CD14-positive monocyte (primary cell): Measurements from ENCODE around the gene NOC2L. TPM values are rescaled to one million over a fixed set of nuclear protein-coding genes. Genes with fewer than 3 reads are reported as not detected.

Experiments used
- DNase-seq, 3 donors: peaks; one replicate each; pipeline ENCODE4 v3.0.0-alpha.2; 2011 to 2022
- H2AFZ ChIP-seq: 2 replicates; pipeline ENCODE4 v1.6.0; 2012; ENCODE audit warnings: mild to moderate bottlenecking, low read depth, low read length, inconsistent platforms; ENCODE audit not compliant: insufficient read depth, poor library complexity, severe bottlenecking
- H3K27ac ChIP-seq, 2 donors: 1 replicate in 1 of 2; 2 replicates in 1 of 2; pipeline ENCODE4 v1.5.1; 2012 to 2013; ENCODE audit warnings: low read length in 2 of 2, control low read depth in 1 of 2, inconsistent platforms in 1 of 2, low read depth in 1 of 2, mild to moderate bottlenecking in 1 of 2
- H3K27me3 ChIP-seq, 2 donors: one replicate each; pipeline versions ENCODE4 v1.6.0 to v1.6.1; 2011 to 2013; ENCODE audit warnings: low read length in 2 of 2; ENCODE audit not compliant: control insufficient read depth in 2 of 2, insufficient read depth in 2 of 2
- H3K36me3 ChIP-seq, 2 donors: replicated peaks in 1 of 2; 1 replicate in 1 of 2; 2 replicates in 1 of 2; pipeline versions ENCODE4 v1.5.1 to v1.6.1; 2012 to 2013; ENCODE audit warnings: low read length in 2 of 2, control low read depth in 1 of 2, inconsistent platforms in 1 of 2, mild to moderate bottlenecking in 1 of 2; ENCODE audit not compliant: insufficient read depth in 2 of 2, control insufficient read depth in 1 of 2
- H3K4me1 ChIP-seq, 2 donors: 1 replicate in 1 of 2; 2 replicates in 1 of 2; pipeline versions ENCODE4 v1.5.1 to v1.6.1; 2012 to 2013; ENCODE audit warnings: low read length in 2 of 2, control low read depth in 1 of 2, inconsistent platforms in 1 of 2, mild to moderate bottlenecking in 1 of 2, moderate library complexity in 1 of 2; ENCODE audit not compliant: insufficient read depth in 2 of 2, control insufficient read depth in 1 of 2
- H3K4me2 ChIP-seq: replicated peaks from 2 replicates; pipeline ENCODE3; 2012; ENCODE audit warnings: low read length, moderate library complexity, mild to moderate bottlenecking; ENCODE audit not compliant: poor library complexity, severe bottlenecking; ENCODE audit errors: extremely low read depth
- H3K4me3 ChIP-seq, 3 experiments: fragments of 200-600 bp in 1 of 3; sonication (generic) in 1 of 3; replicated peaks in 1 of 3; 1 replicate in 2 of 3; 2 replicates in 1 of 3; pipeline ENCODE4 v1.5.1; 2011 to 2013; ENCODE audit warnings: low read length in 3 of 3, mild to moderate bottlenecking in 3 of 3, control low read depth in 2 of 3, low read depth in 2 of 3, inconsistent platforms in 1 of 3, moderate library complexity in 1 of 3
- H3K79me2 ChIP-seq: 2 replicates; pipeline ENCODE4 v1.6.0; 2012; ENCODE audit warnings: mild to moderate bottlenecking, control low read depth, inconsistent platforms, low read length, moderate library complexity; ENCODE audit not compliant: insufficient read depth
- H3K9ac ChIP-seq: 2 replicates; pipeline ENCODE4 v1.6.0; 2017; ENCODE audit warnings: low read length, mild to moderate bottlenecking; ENCODE audit not compliant: insufficient read depth, poor library complexity, severe bottlenecking
- H3K9me3 ChIP-seq, 2 donors: replicated peaks in 1 of 2; 1 replicate in 1 of 2; 2 replicates in 1 of 2; pipeline versions ENCODE4 v1.5.1 to v1.6.1; 2012 to 2013; ENCODE audit warnings: low read length in 2 of 2, control low read depth in 1 of 2; ENCODE audit not compliant: control insufficient read depth in 1 of 2, insufficient read depth in 1 of 2
- H4K20me1 ChIP-seq: 2 replicates; pipeline ENCODE4 v1.6.0; 2012; ENCODE audit warnings: mild to moderate bottlenecking, low read length, control low read depth, moderate library complexity; ENCODE audit not compliant: insufficient read depth
- H3K27ac Mint-ChIP-seq, 7 donors: one replicate each; pipeline ENCODE4 v1.8.0; 2020; ENCODE audit warnings: mild to moderate bottlenecking in 7 of 7, mixed read lengths in 7 of 7, moderate library complexity in 6 of 7, inconsistent platforms in 2 of 7
- H3K27me3 Mint-ChIP-seq, 3 donors: one replicate each; pipeline ENCODE4 v1.8.0; 2021 to 2022; ENCODE audit warnings: low read depth in 3 of 3, mild to moderate bottlenecking in 3 of 3, mixed read lengths in 3 of 3, moderate library complexity in 3 of 3, inconsistent platforms in 1 of 3
- H3K36me3 Mint-ChIP-seq, 2 donors: one replicate each; pipeline ENCODE4 v1.8.0; 2020; ENCODE audit warnings: mixed read lengths in 2 of 2, inconsistent platforms in 1 of 2, mild to moderate bottlenecking in 1 of 2
- H3K4me1 Mint-ChIP-seq: one replicate; pipeline ENCODE4 v1.8.0; 2020; ENCODE audit warnings: mild to moderate bottlenecking, mixed read lengths
- H3K4me3 Mint-ChIP-seq, 2 donors: one replicate each; pipeline ENCODE4 v1.8.0; 2020; ENCODE audit warnings: mild to moderate bottlenecking in 2 of 2, mixed read lengths in 2 of 2, moderate library complexity in 1 of 2
- H3K9me3 Mint-ChIP-seq, 7 donors: one replicate each; pipeline ENCODE4 v1.8.0; 2020 to 2022; ENCODE audit warnings: mixed read lengths in 7 of 7, mild to moderate bottlenecking in 6 of 7, moderate library complexity in 6 of 7, inconsistent platforms in 2 of 7
- CTCF ChIP-seq: fragments of 200-600 bp; IDR thresholded peaks from one replicate; pipeline ENCODE4 v1.8.0; 2022; ENCODE audit warnings: antibody characterized with exemption, mild to moderate bottlenecking
- WGBS: methylation state at CpG from one replicate; pipeline ENCODE4 v1.1.5; 2013; ENCODE audit warnings: missing lambda C conversion rate; ENCODE audit not compliant: insufficient coverage; 5-methylcytosine and 5-hydroxymethylcytosine counted together
- intact Hi-C, 2 donors: fragments of 100-400 bp; cut with micrococcal nuclease; formaldehyde crosslinking; loops; one replicate each; pipeline versions ENCODE4 v1.15.0 to v1.15.1; 2023
- polyA plus RNA-seq, 3 donors: library from polyadenylated mRNA; depleted of rRNA in 1 of 3; unstranded in 2 of 3; stranded (reverse) in 1 of 3; fragments of 300-500 nt in 2 of 3; fragments of >200 nt in 1 of 3; fragmentation: Illumina TruSeq in 2 of 3; gene quantifications; 1 replicate in 2 of 3; 2 replicates in 1 of 3; pipeline ENCODE4 v1.2.3, GENCODE V29; 2012 to 2021

The NOC2L gene
- polyA plus RNA-seq, 3 donors, result 34.5 to 47.9 (median 35.8) TPM

- Histone ChIP-seq H3K4me2 (no peak overlapping the region), H2AFZ (no peak overlapping the region), H3K4me1 (peaks cover 10 to 14% of the 10 kb centered on the region in 2 donors), H3K9ac (no peak overlapping the region), H3K79me2 (no peaks in the 10 kb centered on the region), H3K4me3 (no peak overlapping the region), H4K20me1 (no peaks in the 10 kb centered on the region), H3K36me3 (no peaks in the 10 kb centered on the region), H3K27me3 (peaks cover 3 to 45% of the 10 kb centered on the region in 2 donors), H3K27ac (no peak overlapping the region), H3K9me3 (peaks cover 0 to 8% of the 10 kb centered on the region in 2 donors)
- Mint-ChIP-seq H3K27me3 (peaks cover 37 to 70% (median 50%) of the 10 kb centered on the region in 3 donors), H3K4me3 (peak overlapping the region in 1 of 2 donors; percentile 39), H3K4me1 (peaks cover 6% of the 10 kb centered on the region), H3K9me3 (peaks cover 0 to 3% (median 0%) of the 10 kb centered on the region in 7 donors), H3K36me3 (no peaks in the 10 kb centered on the region), H3K27ac (no peak overlapping the region)
- WGBS, result 85% methylated on average over 26 of the region's 34 CpGs
- intact Hi-C loops, result no loop called here
- no peak for TF ChIP-seq CTCF
- no peak for DNase-seq
Observed at GRCh38 chr1:971751-972506, 12.9 kb upstream of the NOC2L start.

- Mint-ChIP-seq H3K4me3 (peak overlapping the region in 1 of 2 donors; percentile 39), H3K9me3 (peaks cover 0 to 3% (median 0%) of the 10 kb centered on the region in 7 donors), H3K36me3 (no peaks in the 10 kb centered on the region), H3K4me1 (peaks cover 6% of the 10 kb centered on the region), H3K27me3 (peaks cover 37 to 68% (median 50%) of the 10 kb centered on the region in 3 donors), H3K27ac (no peak overlapping the region)
- no peaks in the 10 kb centered on the region for H3K79me2 ChIP-seq
- peaks cover 14 to 18% of the 10 kb centered on the region in 2 donors for H3K4me1 ChIP-seq
- no peaks in the 10 kb centered on the region for H3K36me3 ChIP-seq
- no peak for DNase-seq
- H3K27ac ChIP-seq, result no peak overlapping the region
- H3K9me3 ChIP-seq, result peaks cover 0 to 8% of the 10 kb centered on the region in 2 donors
- intact Hi-C loops, result no loop called here
- no peak overlapping the region for H3K9ac ChIP-seq
- no peak overlapping the region for H2AFZ ChIP-seq
- H3K4me2 ChIP-seq, result no peak overlapping the region
- H4K20me1 ChIP-seq, result no peaks in the 10 kb centered on the region
- TF ChIP-seq CTCF, result no peak
- 54% methylated on average over 29 of the region's 42 CpGs for WGBS
- peaks cover 3 to 47% of the 10 kb centered on the region in 2 donors for H3K27me3 ChIP-seq
- H3K4me3 ChIP-seq, result no peak overlapping the region
Observed at GRCh38 chr1:970973-971730, 12.1 kb upstream of the NOC2L start.
